Stimulated activated CD4-positive, alpha-beta T cell treated with anti-CD3 and anti-CD28 coated beads, Interleukin-2, amount 100 ng/mL, for 4 hours (primary cell): ENCODE measurements around the gene CNIH4.
"Not testable (repeated sequence)": the region's sequence is repeated elsewhere in the genome, so short reads cannot be mapped to it uniquely, and the experiment has no call there.

Experiments
- DNase-seq: peaks from one replicate; pipeline ENCODE4 v3.0.0-alpha.2; 2020; ENCODE audit warnings: low read depth

CNIH4 gene

DNA sequence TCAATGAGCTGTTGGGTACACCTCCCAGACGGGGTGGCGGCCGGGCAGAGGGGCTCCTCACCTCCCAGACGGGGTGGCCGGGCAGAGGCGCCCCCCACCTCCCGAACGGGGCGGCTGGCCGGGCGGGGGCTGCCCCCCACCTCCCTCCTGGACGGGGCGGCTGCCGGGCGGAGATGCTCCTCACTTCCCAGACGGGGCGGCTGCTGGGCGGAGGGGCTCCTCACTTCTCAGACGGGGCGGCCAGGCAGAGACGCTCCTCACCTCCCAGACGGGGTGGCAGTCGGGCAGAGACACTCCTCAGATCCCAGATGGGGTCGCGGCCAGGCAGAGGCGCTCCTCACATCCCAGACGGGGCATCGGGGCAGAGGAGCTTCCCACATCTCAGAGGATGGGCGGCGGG, 7.0 kb upstream of the CNIH4 start:
- DNase-seq = not testable (repeated sequence)

DNA sequence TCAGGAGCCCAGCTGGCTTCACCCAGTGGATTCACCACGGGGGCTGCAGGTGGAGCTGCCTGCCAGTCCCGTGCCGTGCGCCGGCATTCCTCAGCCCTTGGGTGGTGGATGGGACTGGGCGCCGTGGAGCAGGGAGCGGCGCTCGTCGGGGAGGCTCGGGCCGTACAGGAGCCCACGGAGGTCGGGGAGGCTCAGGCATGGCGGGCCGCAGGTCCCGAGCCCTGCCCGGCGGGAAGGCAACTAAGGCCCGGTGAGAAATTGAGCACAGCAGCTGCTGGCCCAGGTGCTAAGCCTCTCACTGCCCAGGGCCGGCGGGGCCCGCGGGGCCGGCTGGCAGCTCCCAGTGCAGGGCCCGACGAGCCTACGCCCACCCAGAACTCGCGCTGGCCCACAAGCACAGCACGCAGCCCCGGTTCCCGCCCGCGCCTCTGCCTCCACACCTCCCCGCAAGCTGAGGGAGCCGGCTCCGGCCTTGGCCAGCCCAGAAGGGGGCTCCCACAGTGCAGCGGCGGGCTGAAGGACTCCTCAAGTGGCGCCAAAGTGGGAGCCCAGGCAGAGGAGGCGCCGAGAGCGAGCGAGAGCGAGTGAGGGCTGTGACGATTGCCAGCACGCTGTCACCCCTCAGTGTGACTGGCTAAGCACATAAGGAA, 4.1 kb upstream of the CNIH4 start:
- not testable (repeated sequence) for DNase-seq

DNA sequence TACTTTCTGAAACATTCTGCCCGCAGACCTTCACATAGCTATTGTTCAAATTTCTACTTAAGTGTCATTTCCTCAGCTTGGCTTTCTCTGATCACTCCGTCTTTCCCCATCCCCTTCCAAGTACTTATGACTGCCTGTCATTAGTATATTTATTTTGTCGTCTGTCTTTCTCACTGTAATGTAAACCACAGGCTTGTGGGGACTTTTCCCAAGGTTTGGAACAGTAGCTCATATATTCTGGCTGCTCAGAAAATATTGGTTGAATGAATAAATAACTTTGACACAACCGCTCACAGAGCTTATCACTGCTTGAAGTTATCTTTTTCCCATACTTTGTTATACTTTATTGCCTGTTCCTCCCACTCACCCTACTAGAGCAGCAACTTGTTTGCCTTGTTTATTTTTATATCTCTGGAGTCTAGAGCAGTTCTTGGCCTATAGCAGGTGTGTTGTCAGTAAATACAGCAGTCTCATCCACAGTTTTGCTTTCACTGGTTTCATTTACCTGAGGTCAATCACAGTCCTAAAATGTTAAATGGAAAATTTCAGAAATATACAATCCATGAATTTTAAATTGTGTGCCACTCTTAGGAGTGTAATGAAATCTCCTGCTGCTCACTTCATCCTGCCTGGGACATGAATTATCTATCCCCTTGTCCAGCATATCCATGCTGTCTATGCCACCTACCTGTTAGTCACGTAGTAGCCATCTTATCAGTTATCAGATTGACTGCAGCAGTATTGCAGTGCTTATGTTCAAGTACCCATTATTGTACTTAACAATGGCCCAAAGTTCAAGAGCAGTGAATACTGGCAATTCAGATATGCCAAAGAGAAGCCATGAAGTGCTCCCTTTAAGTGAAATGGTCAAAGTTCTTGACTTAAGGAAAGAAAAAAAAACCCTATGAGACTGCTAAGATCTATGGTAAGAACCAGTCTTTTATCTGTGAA, 2.4 kb upstream of the CNIH4 start:
- no peak for DNase-seq

DNA sequence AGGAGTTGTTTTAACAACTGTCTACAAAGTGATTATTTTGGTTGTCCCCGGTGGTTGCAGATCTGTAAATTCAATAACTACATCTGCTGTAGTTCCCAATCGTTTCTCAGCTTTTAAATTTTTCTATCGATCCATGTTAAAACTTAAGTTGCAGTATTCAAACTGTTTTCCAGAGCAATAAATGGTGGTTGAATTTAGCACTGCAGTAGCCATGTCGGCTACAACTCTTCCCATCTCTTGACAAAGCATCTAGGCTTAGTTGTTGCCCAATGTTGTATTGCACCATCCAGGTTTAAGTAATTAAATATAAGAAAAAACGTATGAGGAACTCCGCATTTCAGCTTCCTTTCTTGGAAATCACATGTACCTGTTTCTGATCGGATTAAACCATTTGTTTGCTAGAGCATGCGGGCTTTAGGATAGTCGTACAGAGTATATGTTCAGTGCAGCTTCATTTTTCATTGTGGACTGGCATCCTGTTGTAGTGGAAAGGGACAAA, 996 bp downstream of the CNIH4 start:
- no peak for DNase-seq

DNA sequence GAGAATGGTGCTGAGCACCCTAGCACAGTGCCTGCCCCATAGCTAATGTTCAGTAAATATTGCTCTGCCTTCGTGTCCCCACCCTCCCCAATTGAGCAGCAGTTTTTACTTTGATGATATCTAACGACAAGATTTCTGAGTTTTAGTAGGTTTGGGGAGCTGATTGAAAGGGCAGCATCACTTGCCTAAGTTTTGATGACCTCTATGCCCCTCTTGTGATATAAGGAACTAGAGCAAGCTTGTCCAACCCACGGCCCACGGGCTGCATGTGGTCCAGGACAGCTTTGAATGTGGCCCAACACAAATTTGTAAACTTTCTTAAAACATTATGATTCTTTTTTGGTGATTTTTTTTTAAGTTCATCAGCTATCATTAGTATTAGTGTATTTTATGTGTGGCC, 1.6 kb downstream of the CNIH4 start:
- DNase-seq = no peak

DNA sequence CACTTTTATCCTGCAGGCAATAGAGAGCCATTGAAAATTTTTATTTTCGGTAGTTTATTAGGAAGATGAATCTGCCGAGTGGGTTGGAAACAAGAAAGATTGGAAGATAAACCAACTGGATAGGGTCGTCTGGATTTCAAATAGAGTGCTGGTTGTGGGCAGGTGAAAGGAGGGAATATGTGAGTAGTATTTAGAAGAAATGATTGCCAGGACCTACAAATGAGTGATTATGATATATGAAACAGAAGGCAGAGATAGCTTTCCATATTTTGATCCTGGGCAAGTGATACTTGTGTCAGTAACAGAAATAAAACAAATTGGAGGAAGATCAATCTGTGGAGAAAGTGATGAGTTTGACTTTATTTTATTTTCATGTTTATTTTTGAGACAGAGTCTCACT, 2.5 kb downstream of the CNIH4 start:
- DNase-seq = no peak

DNA sequence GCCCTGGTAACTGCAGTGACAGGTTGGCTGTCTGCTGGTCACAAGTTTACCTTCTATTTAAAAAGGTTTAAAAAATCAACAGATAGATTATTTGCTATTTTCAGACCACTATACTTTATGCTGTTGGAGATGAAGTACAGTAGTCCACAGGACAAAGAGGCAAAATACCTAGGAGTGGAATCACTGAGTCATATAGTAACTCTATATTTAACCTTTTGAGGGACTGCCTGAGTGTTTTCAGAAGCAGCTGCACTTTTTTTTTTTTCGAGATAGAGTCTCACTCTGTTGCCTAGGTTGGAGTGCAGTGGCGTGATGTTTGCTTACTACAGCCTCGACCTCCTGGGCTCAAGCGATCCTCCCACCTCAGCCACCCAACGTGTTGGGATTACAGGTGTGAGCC, 11.7 kb downstream of the CNIH4 start:
- DNase-seq = no peak

DNA sequence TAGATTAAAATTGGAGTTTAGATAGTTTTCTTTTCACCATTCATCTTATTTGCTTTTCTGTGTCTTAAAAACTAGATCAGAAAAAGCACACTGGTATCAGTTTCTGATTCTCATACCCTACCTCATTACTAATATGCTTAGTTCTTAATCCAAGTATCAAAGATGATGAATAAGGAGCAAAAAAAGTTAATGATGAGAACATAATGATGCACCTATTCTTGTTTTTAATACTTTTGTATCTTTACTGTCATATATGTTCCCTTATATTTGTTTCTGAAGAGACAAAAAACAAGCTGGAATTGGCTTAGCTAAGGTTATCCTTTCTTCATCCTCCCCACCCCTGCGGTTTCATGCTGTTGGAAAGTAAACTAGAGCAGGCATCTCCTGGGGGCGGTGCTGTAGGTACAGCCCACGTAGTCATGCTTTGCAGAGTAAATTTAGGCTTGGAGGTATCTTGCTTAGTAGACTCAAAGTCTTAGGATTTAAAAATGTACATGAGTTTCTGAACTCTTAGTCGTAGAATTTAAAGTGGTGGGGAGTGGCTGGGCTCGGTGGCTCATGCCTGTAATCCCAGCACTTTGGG, 16.4 kb downstream of the CNIH4 start:
- DNase-seq = no peak

DNA sequence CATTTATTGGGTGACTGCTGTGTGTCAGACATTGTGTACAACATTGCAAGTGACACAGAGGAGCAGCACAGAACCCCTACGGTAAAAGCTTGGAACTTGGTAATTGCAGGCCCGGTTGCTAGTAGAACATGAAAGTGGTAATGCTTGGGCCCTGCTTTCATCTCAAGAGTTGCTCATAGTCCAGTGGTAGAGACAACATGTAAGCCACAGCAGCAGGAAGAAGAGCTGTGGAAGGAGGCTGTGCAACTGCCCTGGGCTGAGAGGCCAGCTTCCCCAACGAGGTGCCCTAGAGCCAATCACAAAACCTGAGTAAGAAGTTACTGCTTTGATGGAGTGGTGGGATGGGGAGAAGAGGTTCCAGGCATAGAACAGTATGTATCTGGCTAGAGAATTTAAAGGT, 18.4 kb downstream of the CNIH4 start:
- DNase-seq = no peak

DNA sequence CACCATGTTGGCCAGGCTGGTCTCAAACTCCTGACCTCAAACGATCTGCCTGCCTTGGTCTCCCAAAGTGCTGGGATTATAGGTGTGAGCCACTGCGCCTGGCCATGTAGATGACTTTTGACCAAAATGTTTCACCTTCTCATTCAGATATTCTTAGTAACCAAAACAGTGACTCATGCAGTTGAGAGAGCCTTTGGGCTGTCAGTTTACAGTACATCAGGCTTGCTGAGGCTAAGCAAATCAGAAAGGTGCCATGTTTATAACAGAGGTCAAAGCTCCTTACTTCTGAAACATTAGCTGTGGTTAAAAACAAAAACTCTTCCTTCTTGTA, 21.0 kb downstream of the CNIH4 start:
- no peak for DNase-seq

DNA sequence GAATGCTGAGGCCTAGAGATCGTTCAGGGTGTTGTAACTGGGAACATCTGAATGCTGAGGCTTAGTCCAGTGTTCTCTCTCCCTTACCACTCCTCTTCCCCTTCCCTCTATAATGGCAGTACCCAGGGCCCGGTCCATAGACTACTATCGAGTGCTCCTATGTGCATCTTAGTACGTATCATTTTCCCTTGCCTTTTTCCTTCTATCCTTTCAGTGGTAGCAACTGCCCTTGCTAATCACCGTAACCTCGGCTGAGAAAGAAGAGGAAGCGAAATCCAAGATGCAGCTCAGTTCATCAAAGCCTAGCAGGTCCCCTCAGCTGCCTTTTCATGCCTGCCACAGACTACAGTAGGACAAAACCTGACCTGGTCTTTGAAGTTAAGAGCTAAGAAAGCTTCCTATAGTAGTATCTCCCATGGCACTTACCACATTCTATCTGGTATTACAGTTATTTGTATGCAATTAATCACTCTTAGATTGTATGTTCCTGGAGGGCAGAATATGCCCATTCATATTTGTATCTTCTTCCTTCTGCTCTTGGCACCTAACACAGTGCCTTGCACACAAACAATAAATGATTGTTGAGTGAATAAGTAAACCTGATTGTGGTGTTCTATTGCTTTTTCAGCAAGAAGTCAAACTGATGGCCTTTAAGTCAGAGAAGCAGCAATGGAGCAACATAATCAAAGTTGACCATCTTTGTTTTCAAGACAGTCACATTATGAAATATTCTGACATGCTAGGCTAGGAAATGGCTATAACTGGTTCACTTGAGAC, 22.4 kb downstream of the CNIH4 start:
- no peak for DNase-seq

DNA sequence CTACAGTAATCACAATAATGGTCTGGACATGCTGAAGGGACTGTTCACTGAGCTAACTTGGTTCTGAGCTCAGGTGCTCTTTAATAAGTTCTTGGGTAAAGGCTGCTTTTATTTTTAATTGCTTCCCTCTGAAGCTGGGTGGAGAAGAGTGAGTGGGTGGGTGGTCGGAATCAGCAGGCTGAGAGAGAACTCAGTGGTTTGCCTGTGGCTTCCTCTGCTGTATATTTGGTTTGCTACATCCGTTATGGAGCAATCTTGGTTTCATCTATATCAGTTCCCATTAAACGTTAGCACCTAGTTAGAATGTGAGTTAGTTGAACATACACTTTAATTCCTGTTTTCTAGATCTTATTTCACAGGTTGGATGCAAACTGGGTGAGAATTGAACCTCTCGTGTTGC, 23.3 kb downstream of the CNIH4 start:
- peak; percentile 27 for DNase-seq

DNA sequence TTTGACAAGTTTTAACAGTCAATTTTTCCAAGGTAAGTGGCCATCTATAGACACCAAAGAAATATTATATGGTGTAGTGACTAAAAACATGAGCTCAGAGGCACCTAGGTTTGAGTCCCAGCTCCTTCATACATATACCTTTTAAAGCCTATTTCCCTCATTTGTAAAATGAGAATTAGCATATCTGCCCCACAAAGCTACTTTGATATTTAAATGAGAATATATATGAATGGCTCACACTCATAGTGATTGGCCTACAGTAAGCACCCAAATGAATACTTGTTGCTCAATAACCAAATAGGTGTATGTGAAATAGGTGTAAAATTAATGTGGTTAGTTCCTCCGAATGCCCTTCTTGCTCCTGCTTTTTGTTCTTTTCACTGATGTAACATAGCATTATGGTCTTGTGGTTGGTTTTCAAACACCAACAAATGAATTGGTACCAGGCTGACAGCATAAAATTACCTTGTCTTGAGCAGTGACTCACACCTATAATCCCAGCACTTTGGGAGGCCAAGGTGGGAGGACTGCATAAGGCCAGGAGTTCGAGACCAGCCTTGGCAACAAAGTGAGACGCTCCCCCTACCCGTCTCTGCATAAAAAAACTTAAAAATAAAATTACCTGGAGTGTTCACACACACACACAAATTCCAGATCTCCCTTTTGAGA, 25.3 kb downstream of the CNIH4 start:
- DNase-seq = no peak

DNA sequence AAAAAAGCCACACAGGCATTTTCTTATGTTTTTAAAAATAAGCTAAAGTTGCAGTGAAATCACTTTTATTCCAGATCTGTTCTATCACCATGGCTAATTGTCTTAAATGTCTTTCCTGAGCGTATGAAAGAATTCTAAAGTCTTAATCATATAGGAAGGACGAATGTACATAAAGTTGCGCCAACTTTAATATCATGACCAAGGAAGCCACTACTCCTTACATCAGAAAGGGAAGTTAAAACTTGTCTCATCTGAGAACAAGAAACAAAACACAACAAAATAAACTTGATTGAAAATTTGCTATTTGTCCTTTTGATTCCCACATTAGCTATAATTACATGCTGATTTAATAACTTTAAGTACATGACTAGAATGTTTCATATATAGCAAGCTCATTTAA, 26.5 kb downstream of the CNIH4 start:
- no peak for DNase-seq

DNA sequence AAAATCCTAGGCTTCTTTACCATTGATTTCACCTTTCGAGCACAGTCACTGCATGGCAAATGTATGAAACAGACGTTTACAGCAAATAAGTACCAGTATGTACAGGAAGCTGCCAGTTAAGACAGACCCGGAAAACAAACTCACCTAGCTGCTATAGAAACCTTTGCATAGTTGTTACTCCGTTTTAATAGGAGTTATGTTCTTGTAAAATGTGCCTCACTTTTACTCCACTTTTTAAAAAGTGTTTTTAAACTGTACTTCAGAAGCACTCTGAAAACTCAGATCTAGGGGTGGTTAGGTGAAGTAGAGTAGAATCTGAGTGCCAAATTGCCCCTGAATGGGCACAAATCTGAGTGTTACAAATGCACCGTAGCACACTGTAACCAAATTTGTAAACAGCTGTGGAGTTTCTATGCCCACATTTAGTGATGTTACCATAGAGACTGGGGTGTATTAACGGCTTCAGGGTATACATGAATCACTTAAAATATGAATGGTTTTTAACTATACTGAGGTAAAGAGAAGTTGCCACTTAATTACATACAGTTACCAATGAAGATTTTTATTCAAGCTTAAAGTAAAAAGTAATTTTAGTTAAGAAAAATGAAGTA, 30.7 kb downstream of the CNIH4 start:
- DNase-seq = no peak

DNA sequence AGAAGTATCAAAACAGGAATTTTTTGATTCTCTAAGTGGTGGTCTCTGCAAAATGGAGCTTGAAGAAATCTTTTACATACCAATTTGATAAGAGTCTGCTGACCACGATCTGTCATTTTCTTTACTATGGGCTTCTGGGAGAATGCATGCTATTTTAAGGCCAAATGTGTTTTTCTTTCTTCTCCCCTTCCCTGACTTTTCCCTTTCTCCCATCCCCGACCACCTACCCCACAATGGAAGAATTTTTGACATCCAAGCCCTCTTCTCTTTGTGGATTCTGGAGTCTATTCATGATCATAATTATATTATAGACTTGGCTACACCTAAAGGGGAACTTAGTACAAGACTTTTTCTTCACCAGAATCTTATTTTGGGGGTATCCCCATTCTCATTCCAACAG, 31.3 kb downstream of the CNIH4 start:
- DNase-seq = no peak

DNA sequence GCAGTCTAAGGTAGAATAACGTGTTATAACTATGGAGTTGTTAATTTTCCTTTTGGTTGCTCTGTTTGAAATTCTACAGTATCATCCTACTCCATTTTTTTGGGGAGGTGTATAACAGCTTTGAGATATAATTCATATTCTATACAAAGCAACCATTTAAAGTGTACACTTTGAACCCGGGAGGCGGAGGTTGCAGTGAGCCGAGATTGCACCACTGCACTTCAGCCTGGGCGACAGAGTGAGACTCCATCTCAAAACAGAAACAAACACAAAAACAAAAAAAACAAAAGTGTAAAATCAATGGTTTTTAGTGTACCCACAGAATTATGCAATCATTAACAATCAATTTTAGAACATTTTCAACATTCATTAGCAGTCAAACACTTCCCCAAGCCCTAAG, 33.8 kb downstream of the CNIH4 start:
- DNase-seq = no peak

DNA sequence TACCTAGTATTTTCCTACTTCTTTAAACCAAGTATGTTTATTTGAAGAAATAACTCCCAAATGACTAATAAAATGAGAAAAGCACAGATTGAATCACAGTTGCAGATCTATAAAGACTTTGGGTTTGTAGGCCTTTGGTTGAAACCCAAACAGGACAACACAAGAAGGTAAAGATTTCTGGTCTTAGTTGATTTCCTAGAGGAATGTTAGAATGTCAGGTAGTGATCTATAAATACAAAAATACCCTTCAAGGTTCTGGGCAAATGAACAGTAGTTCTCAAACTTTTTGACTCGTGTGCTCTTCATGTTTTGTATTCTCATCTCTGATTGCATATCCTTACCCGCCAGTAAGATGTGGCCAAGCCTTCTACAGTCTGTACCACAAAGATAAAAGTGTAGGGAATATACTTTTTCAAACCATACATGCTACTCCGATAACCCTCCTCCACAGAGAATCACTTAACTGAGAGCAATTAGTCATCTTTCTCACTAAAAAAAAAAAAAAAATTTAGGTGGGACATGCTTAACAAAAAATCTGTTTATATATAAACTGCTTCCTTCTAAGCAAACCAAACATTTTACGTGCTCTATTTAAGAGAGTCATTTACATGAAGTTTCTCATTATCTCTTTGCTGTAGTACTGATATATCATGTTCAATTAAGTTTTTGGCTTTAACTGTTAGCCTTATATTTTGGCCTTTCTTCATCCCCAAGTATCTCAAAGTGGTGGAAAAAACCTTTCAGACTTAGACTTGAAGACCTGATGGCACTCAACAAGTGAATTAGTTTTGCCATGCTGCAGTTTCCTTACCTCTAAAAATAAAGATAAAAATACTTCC, 36.0 kb downstream of the CNIH4 start:
- DNase-seq = no peak

DNA sequence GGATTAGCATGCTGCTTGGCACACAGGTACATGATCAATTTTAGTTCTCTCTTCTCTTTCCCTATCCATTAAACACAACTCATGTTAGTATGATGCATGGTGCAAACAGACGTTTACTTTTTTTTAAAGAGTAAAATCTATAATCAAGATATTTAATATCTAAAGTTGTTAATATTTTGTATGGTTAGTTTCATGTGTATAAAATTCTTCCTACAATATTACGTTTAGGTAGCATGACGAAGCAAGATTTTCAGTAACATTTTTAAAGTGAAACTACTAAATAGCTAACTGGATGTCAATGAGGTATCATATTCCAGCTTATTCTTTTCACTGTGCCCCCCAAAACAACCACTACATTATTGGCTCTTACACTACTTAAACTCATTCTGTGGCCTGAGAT, 36.6 kb downstream of the CNIH4 start:
- no peak for DNase-seq

DNA sequence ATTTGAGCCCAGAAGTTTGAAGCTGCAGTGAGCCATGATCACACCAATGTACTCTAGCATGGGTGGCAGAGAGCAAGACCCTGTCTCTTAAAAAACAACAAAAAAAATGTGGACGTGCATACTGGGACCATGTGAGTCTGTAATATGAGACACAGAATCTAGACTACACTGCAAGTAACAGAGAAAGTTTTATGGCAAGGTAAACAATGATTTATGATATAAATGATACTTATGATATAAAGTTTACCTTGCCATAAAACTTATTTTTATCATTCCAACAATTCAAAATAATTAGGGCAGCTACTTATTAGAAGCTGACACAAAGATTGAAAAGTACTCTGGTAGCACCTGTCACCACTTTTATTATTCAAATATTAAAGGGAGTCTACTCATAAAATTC, 43.2 kb downstream of the CNIH4 start:
- no peak for DNase-seq
